22Rv1 (cell line): ENCODE results near the gene GARIN5B.
"Not testable (repeated sequence)": the region's sequence is repeated elsewhere in the genome, so short reads cannot be mapped to it uniquely, and the experiment has no call there.

Experiments
- H3K27ac ChIP-seq: fragments of 450-650 bp; 2 replicates; pipeline ENCODE4 v1.5.1; 2017
- CTCF ChIP-seq: fragments of 450-650 bp; IDR thresholded peaks from 2 replicates; pipeline ENCODE4 v1.5.1; 2017; ENCODE audit warnings: mild to moderate bottlenecking
- ZFX ChIP-seq: fragments of 450-650 bp; IDR thresholded peaks from 2 replicates; pipeline ENCODE4 v1.6.1; 2017; ENCODE audit warnings: antibody characterized with exemption, borderline replicate concordance

GARIN5B gene

DNA sequence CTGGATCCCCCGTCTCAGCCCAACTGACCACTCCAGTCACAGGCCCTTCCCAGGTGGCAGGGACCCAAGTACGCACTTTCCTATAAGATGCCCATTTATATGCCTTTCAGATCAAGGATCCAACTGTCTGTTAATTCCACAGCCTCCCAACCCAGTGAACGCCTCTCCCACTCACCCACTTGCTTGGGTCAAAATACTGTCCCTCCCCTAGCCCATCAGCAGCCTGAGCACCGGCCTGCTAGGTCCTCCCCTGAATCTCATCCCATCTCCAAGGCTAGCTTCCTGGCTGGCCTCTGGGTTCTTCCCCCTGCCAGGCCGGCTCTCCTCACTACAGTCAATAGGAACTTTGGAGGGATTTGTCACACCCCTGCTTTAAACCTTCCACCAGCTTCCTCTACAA lies 42.6 kb upstream of the GARIN5B start:
- peak overlapping the region; percentile 94 for H3K27ac ChIP-seq
- TF ChIP-seq ZFX: no peak

GRCh38 chr19:55402509-55402908 lies 39.4 kb upstream of the GARIN5B start:
- TF ChIP-seq ZFX: no peak
- no peak for TF ChIP-seq CTCF
- H3K27ac ChIP-seq: peak overlapping the region; percentile 6; the same call in 1 of the 2 replicates

- H3K27ac ChIP-seq: not testable (repeated sequence)
These were observed 38.3 kb upstream of the GARIN5B start for GRCh38 chr19:55401390-55401789.

- TF ChIP-seq CTCF (no peak), ZFX (no peak)
- peak overlapping the region; percentile 49 for H3K27ac ChIP-seq
These were observed 37.4 kb upstream of the GARIN5B start for GRCh38 chr19:55400281-55401087.

GRCh38 chr19:55398200-55398925 lies 35.3 kb upstream of the GARIN5B start:
- H3K27ac ChIP-seq: no peak overlapping the region
- TF ChIP-seq ZFX (no peak), CTCF (no peak)

DNA sequence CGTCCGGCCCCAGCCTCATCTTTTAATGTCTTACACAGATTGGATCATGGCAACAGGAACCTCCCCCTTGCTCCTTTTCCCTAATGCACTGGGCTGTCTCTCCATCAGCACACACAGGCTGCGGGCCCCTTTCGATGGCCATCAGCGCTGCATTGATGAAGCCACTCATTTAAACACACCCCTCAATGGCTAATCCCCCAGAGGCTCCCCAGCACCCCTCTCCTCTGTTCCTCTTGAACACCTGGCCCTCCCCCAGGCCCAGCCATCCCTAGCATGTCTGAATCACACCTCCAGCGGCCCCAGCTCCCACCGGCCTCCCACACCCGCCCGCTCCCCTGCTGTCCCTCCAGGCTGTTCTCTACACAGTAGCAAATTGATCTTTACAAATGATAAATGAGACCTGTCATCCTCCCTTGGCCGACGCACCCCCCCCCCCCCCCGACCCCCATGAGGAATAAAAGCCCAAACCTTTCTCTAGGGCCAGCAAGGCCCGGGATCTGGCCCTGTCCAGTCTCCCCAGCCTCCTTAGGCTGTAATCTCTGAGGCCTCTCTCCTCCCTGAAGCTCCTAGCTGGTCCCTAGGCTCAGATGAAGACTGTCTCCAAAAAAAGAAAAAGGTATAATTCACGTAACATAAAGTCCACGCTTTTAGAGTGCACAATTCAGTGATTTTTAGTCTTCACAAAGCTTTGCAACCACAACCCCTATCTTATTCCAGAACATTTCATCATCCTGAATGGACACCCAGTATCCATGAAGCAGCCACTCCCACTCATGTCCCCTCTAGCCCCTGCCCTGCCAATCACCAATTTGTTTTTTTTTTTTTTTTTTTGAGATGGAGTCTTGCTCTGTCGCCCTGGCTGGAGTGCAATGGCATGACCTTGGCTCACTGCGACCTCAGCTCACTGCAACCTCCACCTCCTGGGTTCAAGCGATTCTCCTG lies 30.0 kb upstream of the GARIN5B start:
- no peak for TF ChIP-seq CTCF
- TF ChIP-seq ZFX: no peak
- peak overlapping the region; percentile 32; the same call in 1 of the 2 replicates for H3K27ac ChIP-seq

- H3K27ac ChIP-seq: peak overlapping the region; percentile 98
- TF ChIP-seq ZFX (no peak), CTCF (no peak)
These were observed 28.9 kb upstream of the GARIN5B start for GRCh38 chr19:55391702-55392615.
